ENCODE results near the gene SVIL. TPM values are rescaled to one million over a fixed set of nuclear protein-coding genes. Genes with fewer than 3 reads are reported as not detected.

SVIL gene
- total RNA-seq, 1 experiment from 2014 or later, result 15.3 TPM

DNA sequence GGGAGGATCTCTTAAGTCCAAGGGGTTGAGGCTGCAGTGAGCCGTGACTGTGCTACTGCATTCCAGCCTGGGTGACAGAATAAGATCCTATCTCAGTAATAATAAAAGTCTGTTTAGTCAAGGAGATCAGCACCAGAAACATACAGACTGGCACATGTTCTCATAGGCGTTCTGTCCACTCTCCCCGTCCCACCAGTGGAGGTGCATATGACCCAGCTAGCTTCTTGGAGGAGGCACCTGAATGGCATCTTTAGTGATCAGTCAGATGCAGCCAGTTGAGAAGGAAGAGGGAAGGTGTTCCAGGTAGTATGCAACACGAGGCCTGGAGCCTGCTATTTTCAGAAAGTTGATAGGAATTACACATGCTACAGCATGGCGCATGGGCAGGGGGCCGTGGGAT is 45.3 kb upstream of the SVIL start:
- H3K4ac ChIP-seq (ENCODE audit: low read depth, low read length), result no peak overlapping the region
- no peaks in the 10 kb centered on the region for H3K4me1 ChIP-seq (ENCODE audit: insufficient read depth, low read length)
- no peak overlapping the region for H2BK5ac ChIP-seq (ENCODE audit: insufficient read length, low read length)
- H3K27ac ChIP-seq (ENCODE audit: insufficient read length, low read depth, low read length), result no peak overlapping the region
- no peaks in the 10 kb centered on the region for H3K79me2 ChIP-seq (ENCODE audit: insufficient read depth, low read length)
- no peak overlapping the region for H3T11ph ChIP-seq (ENCODE audit: low read length)
- H3K23me2 ChIP-seq (ENCODE audit: insufficient read length, low read depth, low read length, poor library complexity, severe bottlenecking), result no peaks in the 10 kb centered on the region
- DNase-seq, result no peak
- H3K14ac ChIP-seq (ENCODE audit: insufficient read depth, low read length), result no peak overlapping the region; the same call in 1 of the 2 replicates
- no peak overlapping the region for H4K5ac ChIP-seq (ENCODE audit: insufficient read length, low read depth, low read length)
- H4K20me1 ChIP-seq (ENCODE audit: control insufficient read depth, insufficient read depth, insufficient read length), result no peaks in the 10 kb centered on the region
- peaks cover 23% of the 10 kb centered on the region for H3K9me3 ChIP-seq (ENCODE audit: control insufficient read depth, low read depth, low read length)
- no peak overlapping the region for H3K18ac ChIP-seq (ENCODE audit: insufficient read length, low read depth, low read length)
- WGBS (ENCODE audit: extremely low coverage, insufficient read length, low lambda C conversion rate), result no CpG with 5 or more reads among the region's 6 CpGs
- TF ChIP-seq, protein P1, sequence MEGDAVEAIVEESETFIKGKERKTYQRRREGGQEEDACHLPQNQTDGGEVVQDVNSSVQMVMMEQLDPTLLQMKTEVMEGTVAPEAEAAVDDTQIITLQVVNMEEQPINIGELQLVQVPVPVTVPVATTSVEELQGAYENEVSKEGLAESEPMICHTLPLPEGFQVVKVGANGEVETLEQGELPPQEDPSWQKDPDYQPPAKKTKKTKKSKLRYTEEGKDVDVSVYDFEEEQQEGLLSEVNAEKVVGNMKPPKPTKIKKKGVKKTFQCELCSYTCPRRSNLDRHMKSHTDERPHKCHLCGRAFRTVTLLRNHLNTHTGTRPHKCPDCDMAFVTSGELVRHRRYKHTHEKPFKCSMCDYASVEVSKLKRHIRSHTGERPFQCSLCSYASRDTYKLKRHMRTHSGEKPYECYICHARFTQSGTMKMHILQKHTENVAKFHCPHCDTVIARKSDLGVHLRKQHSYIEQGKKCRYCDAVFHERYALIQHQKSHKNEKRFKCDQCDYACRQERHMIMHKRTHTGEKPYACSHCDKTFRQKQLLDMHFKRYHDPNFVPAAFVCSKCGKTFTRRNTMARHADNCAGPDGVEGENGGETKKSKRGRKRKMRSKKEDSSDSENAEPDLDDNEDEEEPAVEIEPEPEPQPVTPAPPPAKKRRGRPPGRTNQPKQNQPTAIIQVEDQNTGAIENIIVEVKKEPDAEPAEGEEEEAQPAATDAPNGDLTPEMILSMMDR (conservative IDR thresholded peaks at IDR 0.05), result no peak
- no peak overlapping the region for H3K27ac Mint-ChIP-seq
- no peak overlapping the region for H3K4me3 Mint-ChIP-seq
- H3K23ac ChIP-seq (ENCODE audit: insufficient read length, low read depth, low read length), result no peak overlapping the region
- no peak overlapping the region for H2BK12ac ChIP-seq (ENCODE audit: insufficient read length, low read depth, low read length)
- no peak overlapping the region for H4K91ac ChIP-seq (ENCODE audit: insufficient read length, low read depth, low read length)
- H2BK20ac ChIP-seq (ENCODE audit: low read depth, low read length, poor library complexity, severe bottlenecking), result no peak overlapping the region
- H3K79me1 ChIP-seq (ENCODE audit: insufficient read depth, low read depth, low read length, poor library complexity, severe bottlenecking), result no peaks in the 10 kb centered on the region
- no peaks in the 10 kb centered on the region for H3K27me3 ChIP-seq (ENCODE audit: insufficient read depth, low read length)
- peaks cover 2% of the 10 kb centered on the region; the same call in 1 of the 2 replicates for H3K27me3 Mint-ChIP-seq (ENCODE audit: low read depth)
- H3K9me3 Mint-ChIP-seq, result peaks cover 29 to 35% of the 10 kb centered on the region in 2 experiments
- no peak overlapping the region for H3K4me2 ChIP-seq (ENCODE audit: insufficient read depth, insufficient read length, low read length)
- no peak overlapping the region for H4K8ac ChIP-seq (replicated peaks; ENCODE audit: insufficient read length, low read depth, low read length)
- no peak overlapping the region for H2BK120ac ChIP-seq (ENCODE audit: low read depth, low read length, poor library complexity, severe bottlenecking)
- H2AFZ ChIP-seq (ENCODE audit: low read length), result no peak overlapping the region
- no peak overlapping the region for H3K9ac ChIP-seq (ENCODE audit: extremely low read depth, insufficient read length, low read length)
- H2AK5ac ChIP-seq (ENCODE audit: insufficient read length, low read length), result no peak overlapping the region
- H3K36me3 Mint-ChIP-seq (ENCODE audit: insufficient read depth in 1 of 3, low read depth in 3 of 3), result peaks cover 48 to 60% (median 57%) of the 10 kb centered on the region in 3 experiments
- H2BK15ac ChIP-seq (ENCODE audit: low read depth, low read length), result no peak overlapping the region
- H3K56ac ChIP-seq (ENCODE audit: insufficient read length, low read depth, low read length), result no peak overlapping the region
- peaks cover 16 to 21% of the 10 kb centered on the region in 2 experiments for H3K4me1 Mint-ChIP-seq
